Mesenchymal stem cell (in vitro differentiated cells and primary cell): ENCODE results near the gene ZKSCAN7. TPM values are rescaled to one million over a fixed set of nuclear protein-coding genes. Genes with fewer than 3 reads are reported as not detected.
A peak's percentile ranks its signal among the peaks of the same experiment; 100 is the strongest.

ENCODE experiments used
- DNase-seq: peaks from one replicate; pipeline ENCODE4 v3.0.0-alpha.2; 2013
- H2AFZ ChIP-seq: one replicate; pipeline ENCODE4 v1.6.1; 2013; ENCODE audit warnings: low read depth, mild to moderate bottlenecking, control low read depth, inconsistent platforms, low read length, moderate library complexity
- H2AK5ac ChIP-seq: 2 replicates; pipeline ENCODE4 v1.6.1; 2013; ENCODE audit warnings: low read length, moderate library complexity, mild to moderate bottlenecking, inconsistent platforms; ENCODE audit not compliant: severe bottlenecking
- H2BK120ac ChIP-seq: one replicate; pipeline ENCODE4 v1.6.1; 2013; ENCODE audit warnings: low read depth, mild to moderate bottlenecking, inconsistent platforms, low read length, moderate library complexity
- H2BK12ac ChIP-seq, 2 experiments: one replicate each; pipeline ENCODE4 v1.6.1; 2013; ENCODE audit warnings: inconsistent platforms in 2 of 2, low read length in 2 of 2, mild to moderate bottlenecking in 2 of 2, moderate library complexity in 2 of 2, control low read depth in 1 of 2
- H2BK15ac ChIP-seq: one replicate; pipeline ENCODE4 v1.6.1; 2013; ENCODE audit warnings: mild to moderate bottlenecking, low read depth, inconsistent platforms; ENCODE audit not compliant: poor library complexity, severe bottlenecking
- H2BK5ac ChIP-seq: 2 replicates; pipeline ENCODE4 v1.6.1; 2013; ENCODE audit warnings: low read depth, mild to moderate bottlenecking, low read length, control low read depth, inconsistent platforms; ENCODE audit not compliant: poor library complexity, severe bottlenecking
- H3K14ac ChIP-seq, 2 experiments: one replicate each; pipeline ENCODE4 v1.6.1; 2013; ENCODE audit warnings: inconsistent platforms in 2 of 2, low read length in 2 of 2, control low read depth in 1 of 2, mild to moderate bottlenecking in 1 of 2, moderate library complexity in 1 of 2
- H3K18ac ChIP-seq, 2 experiments: one replicate each; pipeline ENCODE4 v1.6.1; 2013; ENCODE audit warnings: inconsistent platforms in 2 of 2, low read length in 2 of 2, control low read depth in 1 of 2, low read depth in 1 of 2, mild to moderate bottlenecking in 1 of 2
- H3K23ac ChIP-seq, 2 experiments: one replicate each; pipeline ENCODE4 v1.6.1; 2013; ENCODE audit warnings: inconsistent platforms in 2 of 2, low read length in 2 of 2, mild to moderate bottlenecking in 2 of 2, moderate library complexity in 2 of 2, control low read depth in 1 of 2
- H3K27ac ChIP-seq: 2 replicates; pipeline ENCODE4 v1.5.1; 2013; ENCODE audit warnings: mild to moderate bottlenecking, moderate library complexity, low read length, control low read depth, inconsistent platforms; ENCODE audit not compliant: poor library complexity, severe bottlenecking
- H3K27me3 ChIP-seq, 2 experiments: 2 replicates each; pipeline versions ENCODE4 v1.6.1 to v1.7.0; 2013; ENCODE audit warnings: low read length in 2 of 2, mild to moderate bottlenecking in 2 of 2, moderate library complexity in 2 of 2, control low read depth in 1 of 2, inconsistent platforms in 1 of 2; ENCODE audit not compliant: control insufficient read depth in 1 of 2, insufficient read depth in 1 of 2
- H3K36me3 ChIP-seq, 2 experiments: 2 replicates each; pipeline versions ENCODE4 v1.6.1 to v1.7.0; 2013; ENCODE audit warnings: low read length in 2 of 2, control low read depth in 1 of 2, inconsistent platforms in 1 of 2, low read depth in 1 of 2, mild to moderate bottlenecking in 1 of 2; ENCODE audit not compliant: insufficient read depth in 2 of 2, control insufficient read depth in 1 of 2
- H3K4ac ChIP-seq, 2 experiments: one replicate each; pipeline ENCODE4 v1.6.1; 2013; ENCODE audit warnings: inconsistent platforms in 2 of 2, low read length in 2 of 2, mild to moderate bottlenecking in 2 of 2, moderate library complexity in 2 of 2, control low read depth in 1 of 2, low read depth in 1 of 2
- H3K4me1 ChIP-seq: 2 replicates; pipeline ENCODE4 v1.6.1; 2013; ENCODE audit warnings: low read depth, low read length, control low read depth; ENCODE audit not compliant: control insufficient read depth, insufficient read depth
- H3K4me2 ChIP-seq: 2 replicates; pipeline ENCODE4 v1.6.1; 2013; ENCODE audit warnings: low read length, mild to moderate bottlenecking, inconsistent platforms; ENCODE audit not compliant: poor library complexity, severe bottlenecking
- H3K4me3 ChIP-seq, 2 experiments: 2 replicates each; pipeline versions ENCODE4 v1.5.1 to v1.7.0; 2013; ENCODE audit warnings: low read length in 2 of 2, mild to moderate bottlenecking in 2 of 2, control low read depth in 1 of 2, low read depth in 1 of 2; ENCODE audit not compliant: insufficient read depth in 1 of 2
- H3K79me1 ChIP-seq: replicated peaks from 2 replicates; pipeline ENCODE4 v1.6.1; 2013; ENCODE audit warnings: mild to moderate bottlenecking, control low read depth, low read length, inconsistent platforms; ENCODE audit not compliant: poor library complexity, severe bottlenecking
- H3K9ac ChIP-seq: 2 replicates; pipeline ENCODE4 v1.7.0; 2013; ENCODE audit warnings: mild to moderate bottlenecking, low read length, moderate library complexity
- H3K9me3 ChIP-seq: 2 replicates; pipeline ENCODE4 v1.7.0; 2013; ENCODE audit warnings: mild to moderate bottlenecking, low read length; ENCODE audit not compliant: control insufficient read depth
- H4K8ac ChIP-seq: one replicate; pipeline ENCODE4 v1.6.1; 2013; ENCODE audit warnings: inconsistent platforms, mild to moderate bottlenecking, low read length, moderate library complexity
- H4K91ac ChIP-seq: one replicate; pipeline ENCODE4 v1.6.1; 2013; ENCODE audit warnings: mild to moderate bottlenecking, low read length, inconsistent platforms
- WGBS: methylation state at CpG from one replicate; pipeline ENCODE4 v1.1.7; 2013; ENCODE audit warnings: mixed read lengths; 5-methylcytosine and 5-hydroxymethylcytosine counted together
- polyA plus RNA-seq, 2 experiments: library from polyadenylated mRNA; stranded (reverse); fragments of 200-250 nt; gene quantifications; one replicate each; pipeline ENCODE4 v1.2.3, GENCODE V29; 2013

ZKSCAN7 gene
- polyA plus RNA-seq (2013, experiment 1 of 2), result 3.7 TPM
- polyA plus RNA-seq (2013, experiment 2 of 2), result 3.1 TPM

- H3K79me1 ChIP-seq, result peaks cover 25% of the 10 kb centered on the region
- peak within 1 kb of the TSS; percentile 96 for H3K9ac ChIP-seq
- H2BK12ac ChIP-seq, result peak within 1 kb of the TSS in 1 of 2 experiments; percentile 40
- peak within 1 kb of the TSS; percentile 98 for H2AFZ ChIP-seq
- H2BK15ac ChIP-seq, result peak within 1 kb of the TSS; percentile 96
- H3K18ac ChIP-seq, result peak within 1 kb of the TSS; percentile 92 to 94
- peaks cover 9% of the 10 kb centered on the region for H3K9me3 ChIP-seq
- peak within 1 kb of the TSS; percentile 83 to 94 for H3K4ac ChIP-seq
- peak within 1 kb of the TSS; percentile 78 to 87 for H3K14ac ChIP-seq
- WGBS, result 5% methylated on average over 60 of the region's 68 CpGs
- peaks cover 3% of the 10 kb centered on the region for H3K4me1 ChIP-seq
- peaks cover 21 to 25% of the 10 kb centered on the region in 2 experiments for H3K36me3 ChIP-seq
- peak within 1 kb of the TSS; percentile 36 for H3K4me2 ChIP-seq
- peak within 1 kb of the TSS; percentile 82 to 92 for H3K4me3 ChIP-seq
- peak within 1 kb of the TSS; percentile 99 for H4K8ac ChIP-seq
- peak within 1 kb of the TSS; percentile 93 for H4K91ac ChIP-seq
- H3K27ac ChIP-seq, result peak within 1 kb of the TSS; percentile 14
- DNase-seq, result peak; percentile 54
- H2AK5ac ChIP-seq, result peak within 1 kb of the TSS; percentile 68
- H3K27me3 ChIP-seq, result peaks cover 8 to 17% of the 10 kb centered on the region in 2 experiments
- peak within 1 kb of the TSS; percentile 39 for H2BK120ac ChIP-seq
- H2BK5ac ChIP-seq, result no peak within 1 kb of the TSS
- H3K23ac ChIP-seq, result peak within 1 kb of the TSS in 1 of 2 experiments; percentile 57
Measured at GRCh38 chr3:44554626-44555592, at the start of gene ZKSCAN7. Gene ZKSCAN7 (plus strand): TSS chr3:44555193. CDS start chr3:44557048, 1,855 bp downstream.

DNA sequence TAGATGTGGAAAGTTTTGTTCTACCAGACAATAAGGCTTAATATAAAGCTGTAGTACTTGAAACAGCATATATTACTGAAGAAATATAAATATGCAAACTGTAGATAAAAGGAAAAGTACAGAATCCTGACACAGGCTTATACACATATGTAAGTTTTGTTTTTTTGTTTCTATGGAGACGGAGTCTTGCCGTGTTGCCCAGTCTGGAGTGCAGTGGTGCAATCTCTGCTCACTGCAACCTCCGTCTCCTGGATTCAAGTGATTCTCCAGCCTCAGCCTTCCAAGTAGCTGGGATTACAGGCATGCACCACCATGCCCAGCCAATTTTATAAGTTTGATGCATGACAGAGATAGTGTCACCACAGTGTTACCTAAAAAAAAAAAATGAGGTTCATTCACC is 48.4 kb upstream of the ZKSCAN7 start:
- H2AK5ac ChIP-seq, result no peak overlapping the region
- 100% methylated on average over 3 of the region's 3 CpGs for WGBS
- no peak overlapping the region for H3K14ac ChIP-seq
- no peak overlapping the region for H3K4me3 ChIP-seq
- no peak overlapping the region for H3K4me2 ChIP-seq
- H3K18ac ChIP-seq, result no peak overlapping the region
- H3K27ac ChIP-seq, result no peak overlapping the region
- no peak overlapping the region for H3K23ac ChIP-seq
- no peak overlapping the region for H3K9ac ChIP-seq
- no peak overlapping the region for H3K4ac ChIP-seq
- no peak overlapping the region for H2BK120ac ChIP-seq
- no peak overlapping the region for H4K91ac ChIP-seq
- H3K79me1 ChIP-seq, result peaks cover 34% of the 10 kb centered on the region
- H3K36me3 ChIP-seq, result peaks cover 7 to 9% of the 10 kb centered on the region in 2 experiments
- no peak overlapping the region for H2BK5ac ChIP-seq
- no peaks in the 10 kb centered on the region for H3K27me3 ChIP-seq
- H2AFZ ChIP-seq, result no peak overlapping the region
- H3K9me3 ChIP-seq, result peaks cover 20% of the 10 kb centered on the region
- peaks cover 5% of the 10 kb centered on the region for H3K4me1 ChIP-seq
- H2BK15ac ChIP-seq, result no peak overlapping the region
- no peak overlapping the region for H2BK12ac ChIP-seq
- no peak overlapping the region for H4K8ac ChIP-seq
- DNase-seq, result no peak

GRCh38 chr3:44506961-44507360 is 48.0 kb upstream of the ZKSCAN7 start:
- H3K18ac ChIP-seq, result no peak overlapping the region
- peaks cover 5% of the 10 kb centered on the region for H3K4me1 ChIP-seq
- peaks cover 30% of the 10 kb centered on the region for H3K79me1 ChIP-seq
- H2BK120ac ChIP-seq, result no peak overlapping the region
- no peak overlapping the region for H2AK5ac ChIP-seq
- no peak overlapping the region for H3K4ac ChIP-seq
- H3K27ac ChIP-seq, result no peak overlapping the region
- no peak overlapping the region for H3K23ac ChIP-seq
- peaks cover 3 to 5% of the 10 kb centered on the region in 2 experiments for H3K36me3 ChIP-seq
- H3K4me2 ChIP-seq, result no peak overlapping the region
- no peak overlapping the region for H4K8ac ChIP-seq
- DNase-seq, result no peak
- H4K91ac ChIP-seq, result no peak overlapping the region
- H2BK12ac ChIP-seq, result no peak overlapping the region
- no peak overlapping the region for H2BK5ac ChIP-seq
- no peak overlapping the region for H3K14ac ChIP-seq
- no peak overlapping the region for H3K4me3 ChIP-seq
- no peaks in the 10 kb centered on the region for H3K27me3 ChIP-seq
- H3K9me3 ChIP-seq, result peaks cover 16% of the 10 kb centered on the region
- WGBS, result 86% methylated on average over 4 of the region's 5 CpGs
- no peak overlapping the region for H2AFZ ChIP-seq
- H2BK15ac ChIP-seq, result no peak overlapping the region
- no peak overlapping the region for H3K9ac ChIP-seq

DNA sequence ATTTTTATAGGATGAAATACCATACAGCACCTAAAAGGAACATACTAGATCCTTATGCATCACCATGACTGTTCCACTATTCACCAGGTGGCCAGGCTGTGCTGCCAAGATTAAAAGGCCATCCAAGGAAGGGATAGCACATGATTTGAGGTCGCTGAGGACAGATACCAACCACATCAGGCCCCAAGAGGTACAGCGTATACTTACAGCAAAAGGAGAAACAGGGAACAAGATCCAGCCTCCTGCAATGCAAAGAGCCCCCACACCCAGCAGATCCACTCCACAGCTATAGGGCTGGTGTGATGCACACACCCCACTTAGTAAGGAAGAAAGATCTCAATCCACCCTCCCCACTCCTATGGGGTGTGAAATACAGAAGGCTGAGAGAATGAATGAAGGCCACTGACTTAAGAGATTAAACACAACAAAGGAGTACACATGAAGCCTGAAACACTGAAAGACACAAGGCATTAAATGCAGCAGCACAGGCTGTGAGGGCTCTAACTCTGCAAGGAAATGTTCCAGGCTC is 45.5 kb upstream of the ZKSCAN7 start:
- Histone ChIP-seq H4K8ac (no peak overlapping the region), H3K36me3 (peaks cover 0 to 2% of the 10 kb centered on the region in 2 experiments), H3K4me2 (peak overlapping the region; percentile 51), H3K27ac (no peak overlapping the region), H3K23ac (no peak overlapping the region), H3K18ac (no peak overlapping the region), H2AFZ (no peak overlapping the region), H3K9me3 (no peaks in the 10 kb centered on the region), H2AK5ac (no peak overlapping the region), H4K91ac (no peak overlapping the region), H3K4ac (no peak overlapping the region), H3K9ac (peak overlapping the region; percentile 90), H2BK12ac (no peak overlapping the region), H3K79me1 (peaks cover 21% of the 10 kb centered on the region), H3K14ac (no peak overlapping the region), H3K4me3 (peak overlapping the region in 1 of 2 experiments; percentile 92), H3K27me3 (no peaks in the 10 kb centered on the region), H2BK15ac (no peak overlapping the region), H3K4me1 (peaks cover 5% of the 10 kb centered on the region), H2BK5ac (no peak overlapping the region), H2BK120ac (no peak overlapping the region)
- peak; percentile 24 for DNase-seq
- WGBS, result 71% methylated on average over 2 of the region's 2 CpGs
